ENCODE data around the gene PCID2. TPM values are rescaled to one million over a fixed set of nuclear protein-coding genes. Genes with fewer than 3 reads are reported as not detected.

Gene PCID2
- total RNA-seq, 4 donors from 2014 or later = 38.4 to 61.7 (median 46.0) TPM

GRCh38 chr13:113168211-113168610 is 40.3 kb downstream of the PCID2 start:
- TF ChIP-seq CTCF (IDR thresholded peaks at IDR 0.05; ENCODE audit: low read depth) = no peak

GRCh38 chr13:113167575-113167974 is 40.9 kb downstream of the PCID2 start:
- TF ChIP-seq CTCF (IDR thresholded peaks at IDR 0.05; ENCODE audit: low read depth) = no peak

- no peak for TF ChIP-seq CTCF (IDR thresholded peaks at IDR 0.05; ENCODE audit: low read depth)
Observed at GRCh38 chr13:113167155-113167554, 41.3 kb downstream of the PCID2 start.

- TF ChIP-seq CTCF (IDR thresholded peaks at IDR 0.05; ENCODE audit: low read depth) = no peak
Observed at GRCh38 chr13:113166681-113167080, 41.8 kb downstream of the PCID2 start.

- TF ChIP-seq CTCF (IDR thresholded peaks at IDR 0.05; ENCODE audit: low read depth) = no peak
Observed at GRCh38 chr13:113166266-113166665, 42.2 kb downstream of the PCID2 start.

GRCh38 chr13:113164492-113164891 is 44.0 kb downstream of the PCID2 start:
- TF ChIP-seq CTCF (IDR thresholded peaks at IDR 0.05; ENCODE audit: low read depth) = no peak

- TF ChIP-seq CTCF (IDR thresholded peaks at IDR 0.05; ENCODE audit: low read depth) = no peak
Observed at GRCh38 chr13:113162783-113163685, 45.4 kb downstream of the PCID2 start.

All from subcutaneous adipose tissue (tissue), 4 donors.